Mesenteric fat pad (tissue), 1 donor: Measurements from ENCODE around the gene RAG2. TPM values are rescaled to one million over a fixed set of nuclear protein-coding genes. Genes with fewer than 3 reads are reported as not detected.

Source experiments
- DNase-seq: peaks from one replicate; pipeline ENCODE4 v3.0.0-alpha.2; 2020; ENCODE audit warnings: low spot score
- total RNA-seq: library from RNA; stranded (reverse); fragmentation: NEBNext Ultra II Directional; extraction: Animal tissue kit (Norgen Biotek cat#: 25700); gene quantifications from one replicate; pipeline ENCODE4 v1.2.1, GENCODE V29; 2021
- donor health status: DM: yes; HTN: yes; CAD: no.

Gene RAG2
- total RNA-seq, 1 donor from 2014 or later, result not detected

DNA sequence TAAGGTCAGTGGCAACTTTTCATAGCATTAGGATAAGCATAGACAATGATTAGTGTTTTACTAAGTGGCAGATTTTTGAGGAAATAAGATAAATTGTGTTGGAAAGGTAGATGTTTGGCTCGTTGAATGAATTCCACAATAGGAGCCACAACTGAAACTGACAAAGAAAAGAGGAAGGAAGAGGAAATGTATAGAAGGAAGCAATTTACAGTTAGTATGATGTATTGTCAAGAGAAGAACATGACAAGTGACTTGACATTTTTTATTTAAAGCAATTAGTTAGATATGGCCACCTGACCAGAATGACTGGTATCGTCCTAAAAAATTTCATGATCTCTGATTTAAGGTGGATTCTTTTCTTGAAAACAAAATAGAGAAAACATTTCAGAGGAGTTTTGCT lies 3.1 kb upstream of the RAG2 start:
- DNase-seq, result no peak

DNA sequence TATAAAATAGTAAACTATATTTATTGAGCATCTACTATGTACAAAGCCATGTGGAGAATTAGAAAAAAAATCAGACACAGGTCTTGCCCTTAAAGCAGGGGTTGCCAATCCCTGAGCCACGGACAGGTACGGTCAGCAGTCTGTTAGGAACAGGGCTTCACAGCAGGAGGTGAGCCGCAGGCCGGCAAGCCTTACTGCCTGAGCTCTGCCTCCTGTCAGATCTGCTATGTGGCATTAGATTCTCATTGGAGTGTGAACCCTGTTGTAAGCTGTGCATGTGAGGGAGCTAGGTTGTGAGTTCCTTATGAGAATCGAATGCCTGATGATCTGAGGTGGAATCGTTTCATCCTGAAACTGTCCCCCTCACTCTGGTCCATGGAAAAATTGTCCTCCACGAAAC lies 2.1 kb upstream of the RAG2 start:
- DNase-seq, result no peak

DNA sequence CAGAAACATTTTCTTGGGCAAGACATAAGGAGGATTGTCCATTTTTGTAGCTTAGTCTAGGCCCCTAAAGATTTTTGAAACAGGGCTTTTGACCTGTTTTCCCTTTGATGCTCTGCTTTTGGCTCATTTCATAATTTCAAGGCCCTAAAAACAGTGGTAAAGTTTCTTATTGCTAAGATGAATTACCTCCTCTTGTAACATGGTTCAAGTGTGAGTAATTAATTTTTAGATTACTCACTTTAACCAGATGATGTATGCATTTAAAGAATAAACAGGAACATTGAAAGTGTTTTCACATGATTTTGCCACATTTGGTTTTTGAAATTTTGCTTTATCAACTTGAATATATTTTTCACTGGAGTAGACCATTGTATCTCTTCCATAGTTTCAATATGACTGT lies 1.2 kb downstream of the RAG2 start:
- no peak for DNase-seq

DNA sequence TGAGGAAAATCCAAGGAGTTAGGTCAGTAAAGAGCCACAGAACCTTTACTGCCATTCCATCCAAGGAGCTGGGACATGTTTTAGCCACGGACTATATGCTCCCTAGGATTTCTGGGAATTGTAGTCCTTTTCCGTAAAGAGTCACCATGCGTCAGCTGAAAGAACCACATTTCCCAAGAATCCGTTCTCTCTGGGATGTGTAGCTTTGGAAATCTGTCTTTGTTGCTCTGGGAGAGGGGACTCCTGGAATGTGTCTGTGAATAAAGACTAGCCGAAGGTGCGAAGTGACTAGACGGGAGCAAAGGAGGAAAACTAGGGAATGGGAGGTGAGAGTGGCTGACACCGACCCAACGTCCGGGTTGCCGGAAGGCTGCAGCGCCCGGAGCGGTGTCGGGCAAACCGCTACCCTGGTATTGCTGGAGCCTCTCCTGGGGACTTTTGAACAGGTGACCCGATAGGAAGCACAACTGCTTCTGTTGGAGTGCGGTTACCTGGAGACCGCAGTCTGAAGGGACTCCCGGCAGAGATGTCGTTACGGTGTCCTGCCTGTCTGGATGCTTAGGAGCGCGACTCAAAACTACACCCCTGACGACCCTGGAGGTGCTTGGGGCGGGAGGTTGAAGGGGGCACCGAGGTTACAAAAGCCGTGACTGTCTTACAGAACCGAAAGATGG lies 3.6 kb downstream of the RAG2 start, which contains the start of gene IFTAP:
IFTAP (plus strand) TSS at position 187 of the 674 bp plus-strand sequence. CDS start 15,602 bp downstream, outside the sequence.
- DNase-seq, result no peak

DNA sequence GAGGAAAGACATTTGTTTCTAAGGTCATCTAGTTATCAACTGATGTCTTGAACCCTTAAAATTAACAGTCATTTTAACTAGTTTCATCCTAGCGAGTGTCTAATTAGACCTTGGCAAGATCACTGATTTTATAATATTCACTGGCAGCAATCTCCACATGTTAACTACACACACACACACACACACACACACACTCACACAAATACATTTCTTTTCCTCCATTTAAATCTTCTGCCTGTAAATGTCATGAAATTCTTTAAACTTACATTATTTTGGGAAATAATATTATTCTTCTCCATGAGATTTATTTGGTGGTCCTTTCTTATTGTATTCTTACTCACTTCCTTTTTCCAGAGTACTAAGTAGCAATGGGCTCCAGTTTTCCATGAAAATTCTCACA lies 6.6 kb downstream of the RAG2 start:
- no peak for DNase-seq

DNA sequence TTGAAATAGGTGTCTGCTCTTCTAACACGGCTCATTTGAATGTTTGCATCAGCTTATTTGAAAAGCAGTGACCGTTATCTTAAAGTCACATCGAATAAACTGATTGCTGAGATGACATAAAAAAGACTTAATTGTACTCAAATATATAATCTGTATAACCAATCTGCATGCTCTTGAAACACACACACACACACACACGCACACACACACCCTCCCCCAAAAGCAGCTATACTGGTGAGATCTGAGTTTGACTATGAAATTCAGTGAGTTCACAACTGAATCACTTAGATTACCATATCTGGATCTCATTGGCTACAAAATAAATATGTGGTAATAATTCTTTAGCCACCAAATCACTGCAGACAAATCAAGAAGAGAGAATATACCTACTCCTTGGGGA lies 7.5 kb downstream of the RAG2 start:
- no peak for DNase-seq

DNA sequence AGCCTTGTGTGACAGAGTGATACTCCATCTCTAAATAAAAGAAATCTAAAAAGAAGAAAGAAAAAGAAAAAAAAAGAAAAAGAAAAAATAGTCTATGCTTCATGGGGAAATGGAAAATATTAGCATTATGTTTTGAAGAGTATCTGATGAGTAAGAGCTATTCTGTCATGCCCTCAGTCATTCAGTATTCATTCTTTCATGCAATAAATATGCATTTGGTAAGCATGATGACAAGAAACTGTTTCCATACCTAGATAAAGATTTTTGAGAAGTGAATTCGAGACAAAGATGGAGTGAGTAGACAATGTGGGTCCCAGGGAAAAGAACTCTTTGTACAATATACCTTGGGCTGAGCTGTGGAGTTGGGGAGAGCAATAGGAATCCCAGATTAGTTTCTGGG lies 9.9 kb downstream of the RAG2 start:
- DNase-seq, result no peak

DNA sequence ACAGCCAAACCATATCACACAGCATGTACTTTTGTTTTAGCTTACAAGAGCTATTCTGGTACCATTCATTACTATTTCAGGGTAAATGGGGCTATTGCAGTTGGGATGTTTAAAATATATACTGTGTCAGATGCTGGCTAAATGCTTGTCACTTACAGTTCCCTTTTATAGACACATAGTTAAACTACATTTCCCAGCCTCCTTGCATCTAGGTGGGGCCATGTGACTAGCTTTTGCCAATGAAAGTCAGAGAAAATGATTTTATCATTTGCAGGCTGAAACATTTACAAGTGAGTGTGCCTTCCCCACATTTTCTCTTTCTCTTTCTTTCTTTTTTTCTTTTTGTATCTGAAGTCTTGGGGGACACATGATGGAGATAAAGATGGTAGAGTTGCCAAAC lies 11.5 kb downstream of the RAG2 start:
- no peak for DNase-seq

DNA sequence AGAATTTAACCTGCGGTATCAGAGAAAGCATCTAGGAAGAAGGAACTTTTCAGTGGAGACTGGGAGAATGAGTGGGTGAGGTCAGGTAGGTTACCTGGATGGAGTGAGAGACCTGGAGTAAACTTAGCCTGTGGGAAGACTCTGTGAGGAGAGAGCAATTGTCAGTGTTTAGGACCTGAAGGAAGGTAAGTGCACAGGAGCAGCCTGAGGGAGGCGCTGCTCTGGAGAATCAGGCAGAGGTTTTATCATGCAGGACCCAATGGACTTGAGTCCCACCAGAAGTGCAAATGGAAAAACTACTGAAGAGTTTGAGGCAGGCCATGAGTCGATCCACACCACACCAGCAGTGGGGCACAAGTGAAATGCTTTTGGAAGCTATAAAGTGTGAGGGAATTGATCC lies 14.4 kb downstream of the RAG2 start:
- no peak for DNase-seq

DNA sequence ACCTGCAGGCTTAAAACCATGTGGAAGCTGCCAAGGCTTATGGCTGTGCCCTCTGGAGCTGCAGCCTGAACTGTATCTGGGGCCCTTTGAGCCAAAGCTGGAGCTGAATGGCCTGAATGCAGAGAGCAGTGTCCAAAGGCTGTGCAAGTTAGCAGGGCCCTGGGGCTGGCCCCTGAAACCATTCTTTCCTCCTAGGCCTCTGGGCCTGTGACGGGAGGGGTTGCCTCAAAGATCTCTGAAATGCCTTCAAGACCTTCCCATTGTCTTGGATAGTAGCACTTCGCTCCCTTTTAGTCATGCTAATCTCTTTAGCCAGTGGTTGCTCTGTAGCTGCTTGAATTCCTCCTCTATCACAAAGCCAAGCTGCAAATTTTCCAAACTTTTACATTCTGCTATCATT lies 16.5 kb downstream of the RAG2 start:
- no peak for DNase-seq

DNA sequence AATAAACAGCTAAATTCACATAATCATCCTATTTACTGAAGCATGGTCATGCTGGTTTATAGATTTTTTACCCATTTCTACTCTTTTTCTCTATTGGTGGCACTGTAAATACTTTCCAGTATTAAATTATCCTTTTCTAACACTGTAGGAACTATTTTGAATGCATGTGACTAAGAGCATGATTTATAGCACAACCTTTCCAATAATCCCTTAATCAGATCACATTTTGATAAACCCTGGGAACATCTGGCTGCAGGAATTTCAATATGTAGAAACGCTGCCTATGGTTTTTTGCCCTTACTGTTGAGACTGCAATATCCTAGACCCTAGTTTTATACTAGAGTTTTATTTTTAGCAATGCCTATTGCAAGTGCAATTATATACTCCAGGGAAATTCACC lies 19.6 kb downstream of the RAG2 start:
- no peak for DNase-seq

DNA sequence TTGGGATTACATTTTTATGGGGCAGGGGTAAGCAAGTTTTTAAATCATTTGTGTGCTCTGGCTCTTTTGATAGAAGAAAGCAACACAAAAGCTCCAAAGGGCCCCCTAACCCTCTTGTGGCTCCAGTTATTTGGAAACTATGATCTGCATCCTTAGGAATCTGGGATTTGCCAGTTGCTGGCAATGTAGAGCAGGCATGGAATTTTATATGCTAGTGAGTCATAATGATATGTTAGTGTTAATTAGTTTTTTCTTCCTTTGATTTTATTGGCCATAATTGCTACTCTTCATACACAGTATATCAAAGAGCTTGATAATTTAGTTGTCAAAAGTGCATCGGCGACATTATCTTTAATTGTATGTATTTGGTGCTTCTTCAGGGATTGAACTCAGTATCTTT lies 20.2 kb downstream of the RAG2 start:
- DNase-seq, result no peak

DNA sequence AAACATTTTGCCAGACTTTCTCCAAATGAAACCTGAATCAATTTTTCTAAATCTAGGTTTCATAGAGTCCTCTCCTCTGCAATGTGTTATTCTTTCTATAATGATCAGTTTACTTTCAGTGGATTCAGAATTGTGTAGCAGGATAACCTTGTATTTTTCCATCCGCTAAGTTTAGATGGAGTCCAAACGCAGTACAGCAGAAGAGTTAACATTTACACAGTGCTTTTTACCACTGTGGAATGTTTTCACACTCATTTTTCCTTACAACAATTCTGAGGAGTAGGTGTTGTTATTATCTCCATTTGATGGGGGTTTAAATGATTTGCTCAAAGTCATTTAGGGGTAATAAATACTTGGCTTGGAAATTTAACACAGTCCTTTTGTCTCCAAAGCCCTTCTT lies 20.7 kb downstream of the RAG2 start:
- DNase-seq, result no peak

DNA sequence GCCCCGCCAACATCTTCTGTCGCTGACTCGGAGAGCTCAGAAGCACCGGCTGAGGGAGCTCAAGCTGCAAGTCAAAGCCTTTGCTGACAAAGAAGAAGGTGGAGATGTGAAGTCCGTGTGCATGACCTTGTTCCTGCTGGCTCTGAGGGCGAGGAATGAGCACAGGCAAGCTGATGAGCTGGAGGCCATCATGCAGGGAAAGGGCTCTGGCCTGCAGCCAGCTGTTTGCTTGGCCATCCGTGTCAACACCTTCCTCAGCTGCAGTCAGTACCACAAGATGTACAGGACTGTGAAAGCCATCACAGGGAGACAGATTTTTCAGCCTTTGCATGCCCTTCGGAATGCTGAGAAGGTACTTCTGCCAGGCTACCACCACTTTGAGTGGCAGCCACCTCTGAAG lies 23.6 kb downstream of the RAG2 start:
- no peak for DNase-seq

DNA sequence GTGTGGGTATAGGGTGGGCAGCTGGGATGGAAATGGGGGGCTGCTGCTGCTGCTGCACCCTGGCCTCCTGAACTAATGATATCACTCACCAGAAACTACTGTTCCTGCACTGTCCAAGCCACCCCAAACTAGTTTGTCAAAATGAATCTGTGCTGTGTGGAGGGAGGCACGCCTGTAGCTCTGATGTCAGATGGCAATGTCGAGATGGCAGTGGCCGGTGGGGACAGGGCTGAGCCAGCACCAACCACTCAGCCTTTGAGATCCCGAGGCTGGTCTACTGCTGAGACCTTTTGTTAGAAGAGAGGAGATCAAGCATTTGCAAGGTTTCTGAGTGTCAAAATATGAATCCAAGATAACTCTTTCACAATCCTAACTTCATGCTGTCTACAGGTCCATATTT lies 28.9 kb downstream of the RAG2 start:
- peak; percentile 65 for DNase-seq

DNA sequence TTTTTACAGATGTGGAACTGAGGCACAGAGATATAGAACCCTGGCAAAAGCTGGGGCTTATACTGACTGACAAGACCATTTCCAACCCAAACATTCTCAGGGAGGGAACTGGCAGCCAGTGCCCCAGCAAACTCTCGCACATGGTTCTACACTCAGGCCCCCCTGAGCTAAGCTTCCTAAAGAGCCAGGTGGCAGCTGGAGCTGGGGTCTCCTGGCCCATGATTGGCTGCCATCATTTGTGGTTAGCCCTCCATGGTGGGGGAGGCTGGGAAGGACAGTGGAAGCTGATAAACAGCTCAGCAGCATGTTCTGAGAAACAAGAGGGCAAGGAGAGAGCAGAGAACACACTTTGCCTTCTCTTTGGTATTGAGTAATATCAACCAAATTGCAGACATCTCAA lies 30.3 kb downstream of the RAG2 start, which contains the start of gene RAG1:
RAG1 (plus strand) TSS at position 314 of the 400 bp plus-strand sequence. CDS start 5,298 bp downstream, outside the sequence.
- DNase-seq, result peak; percentile 65

DNA sequence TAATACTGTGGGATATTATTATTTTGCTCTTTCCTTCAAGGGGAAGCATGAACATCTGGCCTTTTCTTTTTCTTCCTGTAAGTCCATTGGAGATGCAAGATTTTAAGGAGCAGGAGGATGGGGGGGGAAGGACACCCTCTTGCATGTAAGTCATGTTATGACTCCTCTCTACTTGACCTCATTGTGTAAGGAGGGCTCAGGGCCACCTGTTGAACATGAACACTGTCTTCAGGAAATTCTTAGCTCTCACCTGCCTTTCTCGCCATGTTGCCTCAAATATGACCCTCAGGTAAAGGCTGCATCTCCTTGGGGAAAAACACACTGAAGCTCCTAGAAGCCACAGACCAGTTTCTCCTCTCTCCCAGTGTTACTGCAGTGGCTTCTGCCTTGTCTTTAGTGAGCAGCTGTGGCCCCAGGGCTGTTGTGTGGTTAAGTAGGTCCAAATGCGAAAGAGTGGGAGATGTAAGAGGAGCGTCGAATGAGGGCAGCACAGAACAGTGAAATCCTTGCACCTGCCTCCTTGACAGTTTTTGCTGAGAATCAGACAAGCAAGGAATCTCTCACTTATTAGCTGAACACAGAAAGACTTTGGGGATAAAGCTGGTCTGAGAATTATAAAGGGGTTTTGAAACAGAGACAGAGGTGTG lies 31.5 kb downstream of the RAG2 start:
- peak; percentile 62 for DNase-seq

DNA sequence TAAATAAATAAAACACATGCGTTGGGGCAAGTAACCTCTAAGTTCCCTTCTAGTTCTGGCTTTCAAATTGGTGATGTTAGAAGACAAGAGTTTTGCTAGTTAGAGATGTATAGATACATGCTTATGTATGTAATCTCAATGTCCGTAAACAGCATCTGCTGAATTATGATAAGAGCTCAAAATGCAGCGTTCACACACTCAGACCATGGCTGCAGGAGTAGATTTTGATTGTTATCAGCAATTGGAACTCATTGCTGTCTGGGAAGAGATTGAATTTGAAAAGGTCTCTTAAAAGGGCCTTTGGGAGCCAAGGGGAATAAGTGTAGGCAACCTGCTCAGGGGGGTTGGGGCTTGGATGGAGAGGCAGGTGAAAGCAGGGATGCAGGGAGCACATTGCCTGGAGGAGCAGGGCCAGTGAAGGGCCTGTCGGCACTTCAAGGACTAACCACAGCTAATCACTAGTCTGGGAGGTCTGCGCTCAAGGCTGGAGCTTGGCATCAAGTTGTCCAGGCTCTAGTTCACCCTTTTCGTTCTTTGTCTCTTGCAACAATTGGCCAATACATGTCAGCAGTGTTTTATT lies 32.9 kb downstream of the RAG2 start:
- no peak for DNase-seq

DNA sequence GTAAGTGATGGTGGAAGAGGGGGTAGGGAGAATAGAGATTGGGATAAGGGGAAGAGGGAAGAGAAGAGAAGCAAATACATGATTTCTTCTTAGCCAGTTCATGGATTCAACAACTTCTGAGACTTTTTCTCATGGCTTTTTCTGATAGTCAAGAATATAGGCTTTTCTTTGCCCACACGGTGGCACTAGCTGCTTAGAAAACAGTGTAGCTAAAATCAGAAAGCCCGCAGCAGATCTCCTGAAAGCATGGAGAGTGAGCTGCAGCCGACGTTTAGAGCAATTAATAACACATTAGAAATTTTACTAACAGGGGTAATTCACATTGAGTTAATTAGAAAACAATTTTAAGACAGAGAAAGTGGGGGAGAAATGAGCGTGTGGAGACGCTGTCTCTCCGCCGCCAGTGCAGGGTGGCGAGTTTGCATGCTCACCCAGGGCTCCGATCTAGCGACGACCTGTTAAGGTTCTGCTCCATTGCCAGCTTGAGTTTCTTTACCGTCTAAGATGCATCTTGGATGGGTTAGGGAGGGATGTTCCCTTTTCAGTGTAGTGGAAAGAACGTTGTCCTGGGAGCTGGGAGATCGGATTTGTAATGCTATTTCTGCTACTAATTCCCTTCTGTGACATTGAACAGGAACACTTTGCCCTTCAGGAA lies 33.5 kb downstream of the RAG2 start:
- DNase-seq, result no peak

DNA sequence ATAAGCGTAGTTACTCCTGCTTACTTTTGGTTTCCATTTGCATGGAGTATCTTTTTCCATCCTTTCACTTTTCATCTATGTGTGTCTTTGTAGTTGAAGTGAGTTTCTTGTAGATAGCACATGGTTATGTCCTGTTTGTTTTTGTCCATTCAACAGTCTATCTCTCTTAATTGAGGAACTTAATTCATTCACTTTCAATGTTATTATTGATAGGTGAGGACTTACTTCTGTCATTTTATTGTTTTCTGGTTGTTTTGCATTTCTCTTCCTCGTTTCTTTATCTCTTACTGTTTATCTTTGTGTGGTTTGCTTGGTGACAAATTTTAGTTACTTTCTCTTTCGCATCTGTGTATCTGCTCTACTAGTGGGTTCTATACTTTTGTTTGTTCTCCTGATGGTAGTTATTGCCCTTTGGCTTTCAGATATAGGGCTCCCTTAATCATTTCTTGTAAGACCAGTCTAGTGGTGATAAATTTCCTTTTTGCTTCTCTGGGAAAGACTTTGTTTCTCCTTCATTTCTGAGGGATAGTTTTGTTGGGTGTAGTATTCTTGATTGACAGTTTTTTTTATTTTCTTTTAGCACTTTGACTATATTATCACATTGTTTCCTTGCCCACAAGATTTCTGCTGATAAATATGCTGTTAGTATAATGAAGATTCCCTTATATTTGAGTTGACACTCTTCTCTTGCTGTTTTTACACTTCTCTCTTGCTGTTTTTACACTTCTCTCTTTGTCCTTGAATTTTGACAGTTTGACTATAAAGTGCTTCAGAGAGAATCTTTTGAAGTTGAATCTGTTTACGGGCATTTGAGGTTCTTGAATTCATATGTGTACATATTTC lies 39.2 kb downstream of the RAG2 start:
- no peak for DNase-seq

DNA sequence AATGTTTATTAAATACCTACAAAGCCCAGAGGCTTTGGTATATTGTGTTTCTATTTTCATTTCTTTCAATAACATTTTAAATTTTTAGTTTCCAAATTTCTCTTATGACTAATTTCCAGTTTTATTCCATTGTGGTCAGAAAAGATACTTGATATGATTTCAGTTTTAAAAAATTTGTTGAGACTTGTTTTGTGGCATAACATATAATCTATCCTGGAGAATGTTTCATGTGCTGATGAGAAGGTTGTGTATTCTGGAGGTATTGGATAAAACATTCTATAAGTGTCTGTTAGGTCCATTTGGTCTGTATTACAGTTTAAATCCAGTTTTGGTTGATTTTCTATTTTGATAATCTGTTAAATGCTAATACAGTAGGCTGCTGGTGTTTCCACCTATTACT lies 40.0 kb downstream of the RAG2 start:
- DNase-seq, result no peak
